A549 treated with AZD2906 at 1 μM for 4 hours (cell line): ENCODE measurements around the gene TMEM63C. TPM values are rescaled to one million over a fixed set of nuclear protein-coding genes. Genes with fewer than 3 reads are reported as not detected.

ENCODE experiments used
- total RNA-seq: library from RNA; stranded (reverse); fragments of 200-300 nt; extraction: Qiagen RNA extraction; gene quantifications from 5 replicates; pipeline ENCODE4 v1.2.3, GENCODE V29; 2022

Gene TMEM63C, protein sequence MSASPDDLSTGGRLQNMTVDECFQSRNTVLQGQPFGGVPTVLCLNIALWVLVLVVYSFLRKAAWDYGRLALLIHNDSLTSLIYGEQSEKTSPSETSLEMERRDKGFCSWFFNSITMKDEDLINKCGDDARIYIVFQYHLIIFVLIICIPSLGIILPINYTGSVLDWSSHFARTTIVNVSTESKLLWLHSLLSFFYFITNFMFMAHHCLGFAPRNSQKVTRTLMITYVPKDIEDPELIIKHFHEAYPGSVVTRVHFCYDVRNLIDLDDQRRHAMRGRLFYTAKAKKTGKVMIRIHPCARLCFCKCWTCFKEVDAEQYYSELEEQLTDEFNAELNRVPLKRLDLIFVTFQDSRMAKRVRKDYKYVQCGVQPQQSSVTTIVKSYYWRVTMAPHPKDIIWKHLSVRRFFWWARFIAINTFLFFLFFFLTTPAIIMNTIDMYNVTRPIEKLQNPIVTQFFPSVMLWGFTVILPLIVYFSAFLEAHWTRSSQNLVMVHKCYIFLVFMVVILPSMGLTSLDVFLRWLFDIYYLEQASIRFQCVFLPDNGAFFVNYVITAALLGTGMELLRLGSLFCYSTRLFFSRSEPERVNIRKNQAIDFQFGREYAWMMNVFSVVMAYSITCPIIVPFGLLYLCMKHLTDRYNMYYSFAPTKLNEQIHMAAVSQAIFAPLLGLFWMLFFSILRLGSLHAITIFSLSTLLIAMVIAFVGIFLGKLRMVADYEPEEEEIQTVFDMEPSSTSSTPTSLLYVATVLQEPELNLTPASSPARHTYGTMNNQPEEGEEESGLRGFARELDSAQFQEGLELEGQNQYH
- total RNA-seq: 7.5 to 8.2 TPM (median 7.9 TPM) in 5 replicates

DNA sequence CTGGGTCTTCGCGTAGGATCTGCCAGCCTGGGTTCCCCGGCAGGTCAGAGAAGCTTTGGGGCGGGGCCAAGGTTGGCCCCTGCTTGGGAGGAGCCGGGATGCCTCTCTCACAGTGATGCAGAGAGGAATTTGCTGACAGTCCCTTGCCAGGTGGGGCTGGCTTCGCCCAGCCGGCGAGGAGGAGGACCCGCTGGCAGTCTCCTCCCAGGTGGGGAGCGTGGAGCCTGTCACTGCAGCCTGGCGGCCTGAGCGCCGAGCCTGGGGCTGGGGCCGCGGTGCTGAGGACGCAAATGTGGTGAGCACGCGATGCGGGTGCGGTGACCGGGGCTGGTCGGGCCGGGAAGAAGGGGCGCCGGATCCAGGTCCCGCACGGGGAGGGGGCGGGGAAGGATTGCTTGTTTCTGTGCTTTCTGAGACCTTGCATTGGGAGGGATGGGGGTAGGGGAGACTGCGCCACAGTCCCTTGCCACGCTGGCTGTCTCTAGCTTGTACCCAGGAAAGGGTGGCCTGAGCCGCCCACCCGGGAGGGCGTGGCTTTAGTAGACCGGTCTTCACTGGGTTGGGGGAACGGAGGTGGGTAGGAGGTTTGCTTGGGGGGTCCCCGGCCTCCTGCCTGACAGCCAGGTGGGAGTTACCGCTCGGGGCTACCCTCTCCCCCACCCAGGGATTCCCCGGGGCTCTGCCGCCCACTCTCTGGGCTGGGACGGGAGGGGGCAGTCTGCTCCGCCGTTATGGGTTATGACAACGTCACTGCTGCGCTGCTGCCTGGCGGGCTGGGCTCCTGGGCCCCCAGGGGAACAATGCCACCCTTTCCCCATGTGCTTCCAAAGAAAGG is at the start of gene TMEM63C:
TSS of gene TMEM63C (plus strand) at position 196 of the 835 bp plus-strand sequence. CDS start 37,016 bp downstream, outside the sequence.

DNA sequence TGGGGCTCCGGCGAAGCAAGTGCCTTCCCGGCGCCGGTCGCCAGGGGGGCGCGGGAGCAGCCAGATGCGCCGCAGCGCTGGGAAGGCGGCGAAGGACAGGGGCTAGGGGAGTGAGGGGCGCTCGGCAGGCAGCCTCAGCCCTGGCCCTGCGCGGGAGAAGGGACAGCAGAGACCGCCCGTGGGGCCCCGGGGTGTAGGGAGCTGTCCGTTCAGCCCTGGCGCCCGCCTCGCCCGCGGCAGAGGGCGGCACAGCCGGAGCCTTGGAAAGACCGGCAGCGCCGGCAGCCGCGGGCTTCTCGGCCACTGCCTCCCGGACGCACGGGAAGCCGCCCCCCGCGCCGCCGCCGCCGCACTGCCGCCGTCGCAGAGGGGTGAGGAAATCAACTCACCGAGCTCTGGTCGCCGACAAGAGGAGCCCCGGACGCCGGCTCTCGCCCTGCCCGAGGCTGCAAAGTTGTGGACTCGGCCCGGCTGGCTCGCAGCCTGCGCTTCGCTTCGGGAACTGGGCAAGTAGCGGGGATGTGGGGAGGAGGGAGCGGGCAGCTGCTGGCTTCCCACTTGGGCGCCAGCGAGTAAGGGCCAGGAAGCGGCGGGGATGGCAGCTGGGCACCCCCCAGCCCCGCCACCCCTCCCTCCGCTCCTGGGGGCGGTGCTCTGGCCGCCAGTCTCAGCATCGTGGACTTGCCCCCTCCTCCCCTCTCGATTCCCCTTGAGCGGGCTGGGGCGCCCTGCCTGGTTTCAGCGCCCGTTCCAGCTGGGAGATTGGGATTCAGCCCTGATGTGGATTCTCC is 40.2 kb upstream of the TMEM63C start, which contains the start of gene ZDHHC22:
TSS of gene ZDHHC22 (minus strand) at position 578 of the 791 bp plus-strand sequence. CDS start 2,053 bp downstream, outside the sequence.

GRCh38 chr14:77271113-77271710 is 89.6 kb downstream of the TMEM63C start, which contains the start of gene NGB:
TSS of gene NGB (minus strand) at chr14:77271206. CDS start at chr14:77270937, 269 bp downstream.

Other genes starting within 250 kb of the TMEM63C start
- gene IRF2BPL, start 153.1 kb upstream of the TMEM63C start, total RNA-seq: 12.8 to 17.9 TPM (median 17.1 TPM) in 5 replicates
- 5.9 to 8.5 TPM (median 6.5 TPM) in 5 replicates for gene CIPC, start 83.5 kb upstream of the TMEM63C start, total RNA-seq
- 0.19 to 0.29 TPM (median 0.24 TPM) in 5 replicates for gene ZDHHC22, start 40.0 kb upstream of the TMEM63C start, total RNA-seq
- not detected in 5 replicates for gene NGB, start 89.4 kb downstream of the TMEM63C start, total RNA-seq
- 23.1 to 30.7 TPM (median 27.5 TPM) in 5 replicates for gene POMT2, start 139.1 kb downstream of the TMEM63C start, total RNA-seq
- gene GSTZ1, start 139.2 kb downstream of the TMEM63C start, total RNA-seq: 31.7 to 35.9 TPM (median 33.3 TPM) in 5 replicates
- gene TMED8, start 195.3 kb downstream of the TMEM63C start, total RNA-seq: 4.4 to 7.0 TPM (median 6.0 TPM) in 5 replicates
- gene SAMD15, start 195.6 kb downstream of the TMEM63C start, total RNA-seq: 1.4 to 3.1 TPM (median 1.5 TPM) in 5 replicates
- 0.05 to 0.08 TPM (median 0.05 TPM) in 4 of 5 replicates, not detected in the other for gene NOXRED1, start 241.7 kb downstream of the TMEM63C start, total RNA-seq